Activated T-helper 17 cell treated with anti-CD3 and anti-CD28 coated beads, Interleukin-2, amount 50 U/mL, for 72 hours (primary cell): ENCODE data around the gene SLC5A10. TPM values are rescaled to one million over a fixed set of nuclear protein-coding genes. Genes with fewer than 3 reads are reported as not detected.

Experiments used
- ATAC-seq: fragments of 150-1000 bp; cut with Tn5 transposase; replicated peaks from 2 replicates; pipeline ENCODE4 v1.10.0; 2021; ENCODE audit warnings: mild to moderate bottlenecking, moderate library complexity
- H3K27ac Mint-ChIP-seq: one replicate; pipeline ENCODE4 v1.8.0; 2022; ENCODE audit warnings: mixed read lengths
- H3K27me3 Mint-ChIP-seq: one replicate; pipeline ENCODE4 v1.8.0; 2022; ENCODE audit warnings: mixed read lengths
- H3K36me3 Mint-ChIP-seq: one replicate; pipeline ENCODE4 v1.8.0; 2022; ENCODE audit warnings: low read depth, mild to moderate bottlenecking, mixed read lengths
- H3K4me1 Mint-ChIP-seq: one replicate; pipeline ENCODE4 v1.8.0; 2022; ENCODE audit warnings: mixed read lengths
- H3K4me3 Mint-ChIP-seq: one replicate; pipeline ENCODE4 v1.8.0; 2022; ENCODE audit warnings: mild to moderate bottlenecking, mixed read lengths
- H3K9me3 Mint-ChIP-seq: one replicate; pipeline ENCODE4 v1.8.0; 2022; ENCODE audit warnings: mixed read lengths
- total RNA-seq, 2 donors: library from RNA; stranded (reverse); gene quantifications; one replicate each; pipeline ENCODE4 v1.2.3, GENCODE V29; 2022

Gene SLC5A10
- total RNA-seq, 2 donors from 2014 or later = not detected

DNA sequence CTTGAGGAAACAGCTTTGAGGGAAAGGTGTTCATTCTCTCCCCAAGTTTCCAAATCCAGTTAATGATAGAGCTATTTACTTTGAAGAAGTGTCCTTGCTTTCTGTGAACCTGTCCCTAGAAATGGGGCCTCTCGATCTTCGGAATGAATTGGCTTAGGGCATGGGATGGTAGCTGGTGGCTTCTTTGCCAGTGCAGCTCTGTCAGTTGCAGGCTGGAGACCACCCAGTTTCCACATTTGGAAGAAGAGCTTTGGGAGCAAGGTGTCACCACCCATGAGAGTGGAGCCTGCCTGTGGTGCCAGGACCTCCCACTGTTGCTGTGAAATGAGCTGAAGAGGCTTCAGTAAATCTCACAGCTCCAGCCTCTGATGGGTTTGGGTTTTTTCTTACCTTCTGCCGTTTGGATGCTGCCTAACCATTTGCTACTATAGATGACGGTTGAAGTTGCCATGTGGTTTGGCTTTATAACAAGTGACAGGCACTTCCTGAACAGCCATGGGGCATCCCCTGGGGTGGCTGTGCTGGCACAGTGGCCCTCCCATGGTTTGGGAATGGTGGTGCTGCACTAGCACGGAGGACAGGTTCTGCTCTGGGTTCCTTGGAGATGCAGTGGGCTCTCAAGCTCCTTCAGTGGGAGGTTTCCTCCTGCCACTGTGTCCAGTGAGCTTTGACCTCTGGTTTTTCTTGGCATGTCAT lies 19.5 kb upstream of the SLC5A10 start:
- Mint-ChIP-seq H3K4me1 (no peaks in the 10 kb centered on the region), H3K4me3 (no peak overlapping the region), H3K9me3 (no peaks in the 10 kb centered on the region), H3K36me3 (peaks cover 44% of the 10 kb centered on the region), H3K27ac (no peak overlapping the region), H3K27me3 (peaks cover 2% of the 10 kb centered on the region)
- ATAC-seq = peak; percentile 50

DNA sequence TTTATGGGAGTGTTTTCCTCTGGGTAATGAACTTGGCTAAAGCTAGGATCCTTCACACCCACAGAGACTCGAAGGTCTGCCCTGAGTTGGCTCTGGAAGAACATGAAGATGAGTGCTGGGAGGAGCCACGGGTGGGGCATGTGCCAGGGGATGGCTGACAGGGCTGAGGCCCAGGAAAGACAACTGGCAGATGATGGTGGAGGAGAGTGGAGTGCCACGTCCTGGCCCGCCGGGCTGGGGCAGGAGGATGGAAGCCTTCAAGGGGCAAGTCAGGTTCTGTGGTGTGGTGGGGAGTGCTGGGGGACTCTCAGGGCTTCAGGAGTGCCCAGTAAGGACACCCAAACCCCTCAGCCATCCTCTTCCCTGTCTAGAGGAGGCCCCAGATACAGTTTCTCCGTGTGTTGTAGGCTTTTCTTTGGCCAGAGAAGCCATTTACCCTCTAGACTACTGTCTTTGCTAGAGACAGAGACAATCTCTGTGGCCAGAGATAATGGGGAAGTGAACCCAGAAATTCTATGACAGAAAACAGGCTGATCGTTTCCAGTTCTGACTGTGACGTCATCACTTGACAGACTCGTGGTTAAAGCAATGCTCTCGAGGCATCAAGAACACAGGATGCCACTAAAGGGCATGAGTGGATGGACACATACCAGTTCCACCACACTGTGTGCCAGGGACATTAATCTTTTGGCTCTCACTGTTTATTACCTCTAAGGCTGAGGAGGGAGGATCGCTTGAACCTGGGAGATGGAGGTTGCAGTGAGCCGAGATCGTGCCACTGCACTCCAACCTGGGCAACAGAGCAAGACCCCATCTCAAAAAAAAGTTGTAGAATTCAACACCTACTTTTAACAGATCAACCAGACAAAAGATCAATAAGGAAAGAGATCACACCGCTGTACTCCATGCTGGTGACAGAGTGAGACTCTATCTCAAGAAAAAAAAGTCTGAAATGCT lies 18.6 kb upstream of the SLC5A10 start:
- no peak for ATAC-seq

DNA sequence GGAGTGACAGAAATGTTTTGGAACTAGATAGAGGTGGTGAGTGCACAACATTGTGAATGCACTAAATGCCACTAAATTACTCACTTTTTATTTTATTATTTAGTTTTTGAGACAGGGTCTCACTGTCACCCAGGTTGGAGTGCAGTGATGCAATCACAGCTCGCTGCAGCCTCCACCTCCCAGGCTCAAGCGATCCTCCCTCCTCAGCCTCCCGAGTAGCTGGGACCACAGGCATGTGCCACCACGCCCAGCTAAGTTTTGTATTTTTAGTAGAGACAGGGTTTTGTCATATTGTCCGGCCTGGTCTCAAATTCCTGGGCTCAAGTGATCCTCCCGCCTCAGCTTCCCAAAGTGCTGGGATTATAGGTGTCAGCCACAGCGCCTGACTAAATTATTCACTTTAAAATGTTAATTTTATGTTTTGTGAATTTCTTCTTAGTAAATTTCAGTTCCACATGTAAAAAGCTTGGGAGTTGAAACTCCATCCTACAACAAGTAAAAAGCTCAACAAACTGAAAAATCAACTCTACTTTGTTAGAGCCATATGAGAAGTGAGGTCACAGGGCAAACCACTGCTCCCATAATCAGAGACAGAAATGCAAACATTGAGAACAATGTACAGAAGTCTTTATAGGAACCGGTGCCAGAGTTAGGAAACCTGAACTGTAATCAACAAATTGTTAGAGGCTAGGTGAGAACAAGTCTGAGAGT lies 13.8 kb upstream of the SLC5A10 start:
- no peak for ATAC-seq
- Mint-ChIP-seq H3K9me3 (no peaks in the 10 kb centered on the region), H3K27me3 (peaks cover 2% of the 10 kb centered on the region), H3K4me1 (peaks cover 3% of the 10 kb centered on the region), H3K27ac (no peak overlapping the region), H3K36me3 (no peaks in the 10 kb centered on the region), H3K4me3 (no peak overlapping the region)

More for the DNA sequence above, 18.6 kb upstream of the SLC5A10 start:
- H3K4me1 Mint-ChIP-seq = no peaks in the 10 kb centered on the region
- H3K27me3 Mint-ChIP-seq = peaks cover 2% of the 10 kb centered on the region
- no peak overlapping the region for H3K27ac Mint-ChIP-seq
- peaks cover 38% of the 10 kb centered on the region for H3K36me3 Mint-ChIP-seq
- no peaks in the 10 kb centered on the region for H3K9me3 Mint-ChIP-seq
- H3K4me3 Mint-ChIP-seq = no peak overlapping the region

DNA sequence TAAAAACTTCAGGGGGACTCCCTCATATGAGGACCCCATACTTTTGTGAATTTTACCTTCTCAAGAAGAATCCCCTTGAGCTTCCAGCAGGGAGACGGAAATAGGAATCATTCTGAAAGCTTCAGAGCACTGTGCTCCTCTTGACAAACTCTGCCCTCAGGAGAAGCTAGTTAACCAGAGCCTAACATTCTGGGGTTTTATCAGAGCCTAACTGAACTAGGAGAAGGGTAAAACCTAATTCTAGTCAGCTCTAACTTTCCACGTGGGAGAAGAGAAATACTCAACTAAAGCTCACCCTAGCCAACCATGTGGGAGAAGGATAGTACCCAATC lies 13.3 kb upstream of the SLC5A10 start:
- Mint-ChIP-seq H3K27me3 (peaks cover 2% of the 10 kb centered on the region), H3K4me1 (peaks cover 3% of the 10 kb centered on the region), H3K4me3 (no peak overlapping the region), H3K9me3 (no peaks in the 10 kb centered on the region), H3K27ac (no peak overlapping the region), H3K36me3 (no peaks in the 10 kb centered on the region)
- ATAC-seq = no peak

DNA sequence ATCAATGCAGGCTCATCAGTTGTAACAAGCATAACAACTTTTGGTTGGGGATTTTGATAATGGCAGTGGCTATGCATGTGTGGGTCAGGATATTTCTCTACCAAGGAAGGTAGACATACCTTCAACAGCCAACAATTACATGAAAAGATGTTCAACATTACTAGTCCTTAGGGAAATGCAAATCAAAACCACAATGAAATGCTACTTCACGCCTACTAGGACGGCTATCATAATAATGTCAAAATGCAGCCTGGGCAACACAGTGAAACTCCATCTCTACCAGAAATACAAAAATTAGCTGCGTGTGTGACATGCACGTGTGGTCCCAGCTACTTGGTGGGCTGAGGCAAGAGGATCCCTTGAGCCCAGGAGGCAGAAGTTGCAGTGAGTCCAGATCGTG lies 7.3 kb upstream of the SLC5A10 start:
- H3K9me3 Mint-ChIP-seq = no peaks in the 10 kb centered on the region
- no peaks in the 10 kb centered on the region for H3K27me3 Mint-ChIP-seq
- H3K4me1 Mint-ChIP-seq = peaks cover 8% of the 10 kb centered on the region
- H3K27ac Mint-ChIP-seq = no peak overlapping the region
- H3K36me3 Mint-ChIP-seq = no peaks in the 10 kb centered on the region
- H3K4me3 Mint-ChIP-seq = no peak overlapping the region
- ATAC-seq = no peak

DNA sequence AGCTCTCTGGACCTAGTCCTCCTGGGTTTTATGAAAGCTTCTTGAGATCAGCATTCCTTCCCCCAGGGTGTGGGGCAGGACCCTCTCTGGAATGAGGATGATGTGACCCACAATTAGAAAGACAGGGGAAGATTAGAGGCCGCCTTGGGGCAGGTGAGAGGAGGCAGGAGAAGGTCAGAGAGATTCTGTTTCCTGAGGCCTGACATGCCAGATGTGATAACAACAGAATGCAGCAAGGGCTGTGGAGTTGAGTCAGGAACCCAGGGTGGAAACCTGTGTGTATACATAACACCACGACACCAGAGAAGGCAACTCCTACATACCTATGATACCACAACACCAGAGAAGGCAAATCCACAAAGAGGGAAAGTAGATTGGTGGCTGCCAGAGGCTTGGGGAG lies 5.4 kb upstream of the SLC5A10 start:
- Mint-ChIP-seq H3K27ac (no peak overlapping the region), H3K9me3 (no peaks in the 10 kb centered on the region), H3K27me3 (peaks cover 6% of the 10 kb centered on the region), H3K4me1 (peaks cover 5% of the 10 kb centered on the region), H3K36me3 (no peaks in the 10 kb centered on the region), H3K4me3 (no peak overlapping the region)
- ATAC-seq = no peak

DNA sequence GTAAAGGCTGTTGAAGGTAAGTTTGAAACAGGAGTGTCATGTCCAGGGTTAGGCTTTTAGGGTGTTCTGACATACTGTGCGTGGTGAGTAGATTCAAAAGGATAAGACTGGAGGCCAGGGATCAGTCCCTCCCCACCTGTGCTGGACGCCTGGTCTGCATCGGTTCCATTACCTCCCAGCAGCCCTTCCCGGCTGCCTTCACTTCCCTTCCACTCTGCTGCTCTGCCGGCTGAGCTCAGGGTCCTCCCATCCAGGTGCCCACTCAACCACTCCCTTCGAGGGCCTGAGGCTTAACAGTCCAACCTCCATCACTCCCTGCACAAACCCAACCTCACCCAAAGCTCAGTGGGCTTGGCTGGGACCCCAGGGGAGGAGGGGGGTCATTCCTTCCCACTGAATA lies 4.1 kb upstream of the SLC5A10 start:
- Mint-ChIP-seq H3K4me3 (no peak overlapping the region), H3K4me1 (peaks cover 5% of the 10 kb centered on the region), H3K27me3 (peaks cover 6% of the 10 kb centered on the region), H3K36me3 (no peaks in the 10 kb centered on the region), H3K27ac (no peak overlapping the region), H3K9me3 (no peaks in the 10 kb centered on the region)
- no peak for ATAC-seq

DNA sequence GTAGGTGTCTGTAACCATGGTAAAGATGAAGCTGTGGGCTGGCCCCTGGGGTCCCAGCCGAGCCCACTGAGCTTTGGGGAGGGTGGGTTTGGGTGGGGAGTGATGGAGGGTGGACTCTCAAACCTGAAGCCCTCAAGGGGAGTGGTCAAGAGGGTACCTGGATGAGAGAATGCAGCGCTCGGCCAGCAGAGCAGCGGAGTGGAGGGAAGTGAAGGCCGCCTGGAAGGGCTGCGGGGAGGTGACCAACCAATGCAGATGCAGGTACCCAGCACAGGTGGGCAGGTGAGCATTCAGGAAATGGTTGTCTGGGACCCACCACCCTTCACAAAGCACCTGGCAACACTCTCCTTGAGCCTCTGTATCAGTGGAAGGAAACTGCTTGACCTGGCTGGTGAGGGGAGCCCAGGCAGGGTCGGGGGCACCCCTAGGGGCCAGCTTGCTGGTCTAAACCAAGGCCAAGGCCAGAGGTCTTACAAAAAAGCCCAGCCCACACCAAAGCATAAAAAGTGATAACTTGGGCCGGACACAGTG lies 3.4 kb upstream of the SLC5A10 start:
- no peak overlapping the region for H3K27ac Mint-ChIP-seq
- no peaks in the 10 kb centered on the region for H3K9me3 Mint-ChIP-seq
- H3K27me3 Mint-ChIP-seq = peaks cover 6% of the 10 kb centered on the region
- no peak for ATAC-seq
- no peak overlapping the region for H3K4me3 Mint-ChIP-seq
- H3K4me1 Mint-ChIP-seq = peaks cover 5% of the 10 kb centered on the region
- H3K36me3 Mint-ChIP-seq = no peaks in the 10 kb centered on the region

DNA sequence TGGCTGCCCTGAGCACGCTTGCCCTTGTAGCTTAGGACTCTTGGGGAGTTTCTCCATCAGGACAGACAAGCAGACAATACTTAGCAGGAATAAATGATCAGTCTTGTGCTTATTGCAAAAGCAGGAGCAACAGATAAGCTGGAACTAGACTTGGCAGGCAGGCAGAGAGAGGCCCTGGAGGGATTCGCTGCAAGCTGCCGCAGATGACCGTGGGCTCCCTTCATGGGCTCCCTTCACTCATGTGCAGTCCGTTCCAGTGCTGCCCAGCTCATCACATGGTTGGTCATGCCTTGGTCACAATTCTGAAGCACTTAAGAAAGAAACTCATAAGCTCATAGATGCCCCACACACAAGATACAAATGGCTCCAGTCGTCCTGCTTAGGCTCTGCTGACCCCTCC lies 2.4 kb upstream of the SLC5A10 start:
- Mint-ChIP-seq H3K4me3 (no peak overlapping the region), H3K27me3 (peaks cover 6% of the 10 kb centered on the region), H3K9me3 (no peaks in the 10 kb centered on the region), H3K36me3 (no peaks in the 10 kb centered on the region), H3K27ac (no peak overlapping the region), H3K4me1 (peaks cover 11% of the 10 kb centered on the region)
- ATAC-seq = no peak

DNA sequence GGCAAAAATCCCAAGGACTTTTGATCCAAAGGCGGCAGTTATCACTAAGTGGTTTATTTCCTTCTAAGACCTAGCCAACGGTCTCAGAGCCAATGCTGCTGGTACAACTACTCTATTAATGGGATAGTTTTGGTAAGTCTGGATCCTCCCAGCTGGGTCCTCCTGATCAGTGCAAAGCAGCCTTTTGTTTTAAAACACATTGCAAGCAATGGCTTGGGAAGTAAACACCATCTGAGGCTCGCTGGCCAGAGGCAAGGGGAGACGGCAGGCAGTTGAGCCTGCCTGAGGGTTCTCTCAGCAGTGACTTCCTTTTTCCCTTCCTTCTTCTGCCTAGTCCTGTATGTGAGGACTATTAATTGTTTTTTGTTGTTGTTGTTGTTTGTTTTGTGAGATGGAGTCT lies 1.6 kb upstream of the SLC5A10 start:
- peaks cover 6% of the 10 kb centered on the region for H3K27me3 Mint-ChIP-seq
- H3K4me1 Mint-ChIP-seq = peaks cover 13% of the 10 kb centered on the region
- no peak overlapping the region for H3K4me3 Mint-ChIP-seq
- H3K36me3 Mint-ChIP-seq = no peaks in the 10 kb centered on the region
- no peak overlapping the region for H3K27ac Mint-ChIP-seq
- no peak for ATAC-seq
- H3K9me3 Mint-ChIP-seq = no peaks in the 10 kb centered on the region

DNA sequence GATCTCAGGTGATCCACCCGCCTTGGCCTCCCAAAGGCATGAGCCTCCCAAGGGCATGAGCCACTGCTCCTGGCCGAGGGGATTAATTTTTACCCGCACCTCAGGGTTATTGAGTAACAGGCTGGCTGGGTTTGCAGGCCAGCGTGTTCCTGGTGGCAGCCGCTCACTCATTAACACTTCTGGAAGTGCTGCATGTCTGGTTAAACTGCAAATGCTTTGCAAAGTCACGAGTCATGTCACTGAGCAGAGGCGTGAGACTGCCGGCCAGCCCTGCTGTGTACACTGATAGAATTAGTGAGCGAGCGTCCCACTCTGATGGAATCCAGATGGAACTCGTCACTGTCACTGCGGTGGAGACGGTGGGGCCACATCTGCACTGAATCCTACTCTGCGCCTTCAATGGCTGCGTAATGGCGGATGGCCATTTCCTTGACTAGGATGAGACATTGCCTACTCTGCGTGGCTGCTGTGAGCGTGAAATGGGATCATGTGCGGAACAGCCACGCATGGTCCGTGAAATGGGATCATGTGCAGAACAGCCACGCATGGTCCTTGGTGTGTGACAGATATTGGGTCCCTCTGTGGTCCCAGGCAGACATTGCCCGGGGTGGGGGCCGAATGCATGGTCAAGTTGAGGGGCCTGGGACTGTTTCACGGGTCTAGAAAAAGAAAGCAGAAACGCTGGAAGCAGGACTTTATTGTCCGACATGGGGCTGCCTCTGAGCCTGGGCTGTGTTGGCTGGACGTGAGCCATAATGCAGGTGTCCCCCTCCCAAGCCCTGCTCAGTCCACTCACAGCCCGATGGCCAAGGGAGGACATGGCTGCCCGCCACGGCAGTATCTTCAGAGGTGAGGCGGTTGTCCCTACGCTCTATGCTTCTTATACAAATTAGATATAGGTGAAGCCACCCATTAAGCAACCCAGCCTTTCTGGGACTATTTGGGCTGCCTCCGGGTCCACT lies 740 bp upstream of the SLC5A10 start:
- Mint-ChIP-seq H3K27me3 (peaks cover 6% of the 10 kb centered on the region), H3K27ac (no peak overlapping the region)

DNA sequence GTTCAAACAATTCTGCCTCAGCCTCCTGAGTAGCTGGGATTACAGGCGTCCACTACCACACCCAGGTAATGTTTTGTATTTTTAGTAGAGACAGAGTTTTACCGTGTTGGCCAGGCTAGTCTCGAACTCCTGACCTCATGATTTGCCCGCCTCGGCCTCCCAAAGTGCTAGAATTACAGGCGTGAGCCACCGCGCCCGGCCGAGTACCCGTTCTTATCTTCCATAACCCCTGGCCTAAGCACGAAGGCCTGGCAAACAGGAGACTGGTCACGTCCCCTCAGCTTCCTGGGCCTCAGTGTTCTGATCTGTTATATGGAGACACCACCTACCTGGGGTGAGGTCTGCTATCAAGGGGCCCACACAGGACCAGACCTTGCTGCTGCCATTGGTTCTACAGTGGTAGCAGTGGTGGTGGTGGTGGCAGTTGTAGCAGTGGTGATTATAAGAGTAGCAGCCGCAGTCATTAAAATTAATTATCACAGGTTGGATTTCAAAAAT lies 1.3 kb downstream of the SLC5A10 start:
- no peaks in the 10 kb centered on the region for H3K9me3 Mint-ChIP-seq
- H3K4me3 Mint-ChIP-seq = no peak overlapping the region
- peaks cover 12% of the 10 kb centered on the region for H3K4me1 Mint-ChIP-seq
- H3K27ac Mint-ChIP-seq = no peak overlapping the region
- H3K36me3 Mint-ChIP-seq = no peaks in the 10 kb centered on the region
- H3K27me3 Mint-ChIP-seq = peaks cover 6% of the 10 kb centered on the region
- ATAC-seq = no peak

More for the DNA sequence above, 740 bp upstream of the SLC5A10 start:
- H3K4me1 Mint-ChIP-seq = peaks cover 17% of the 10 kb centered on the region
- no peaks in the 10 kb centered on the region for H3K9me3 Mint-ChIP-seq
- H3K36me3 Mint-ChIP-seq = no peaks in the 10 kb centered on the region
- H3K4me3 Mint-ChIP-seq = no peak overlapping the region
- ATAC-seq = no peak

DNA sequence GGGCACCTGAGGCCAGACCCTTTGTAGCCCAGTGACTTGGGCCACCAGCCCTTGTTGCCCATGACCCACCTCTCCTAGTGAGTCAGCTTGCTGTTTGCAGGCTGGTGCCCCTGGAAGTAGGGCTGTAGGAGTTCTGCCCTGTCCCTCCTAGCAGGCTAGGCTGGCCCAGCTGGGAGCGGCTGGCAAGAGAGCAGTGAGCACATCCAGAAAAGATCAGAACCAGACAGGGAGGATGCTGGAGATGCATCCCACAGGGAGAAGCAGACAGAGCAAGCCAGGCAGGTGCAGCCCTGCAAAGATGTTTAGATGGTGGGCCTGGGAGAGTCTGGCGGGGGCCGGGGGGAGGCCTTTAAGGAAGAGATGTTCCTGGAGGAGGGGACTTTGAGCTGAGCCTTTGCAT lies 2.4 kb downstream of the SLC5A10 start:
- H3K9me3 Mint-ChIP-seq = no peaks in the 10 kb centered on the region
- H3K4me3 Mint-ChIP-seq = peak overlapping the region; percentile 12
- no peak for ATAC-seq
- H3K36me3 Mint-ChIP-seq = no peaks in the 10 kb centered on the region
- no peak overlapping the region for H3K27ac Mint-ChIP-seq
- H3K27me3 Mint-ChIP-seq = peaks cover 6% of the 10 kb centered on the region
- H3K4me1 Mint-ChIP-seq = peaks cover 12% of the 10 kb centered on the region
